NCI-H146 treated with DMSO at 0.1 percent for 48 hours (cell line): ENCODE results near the gene SPATC1L.

Source experiments
- DNase-seq: peaks from one replicate; lab custom pipeline; 2025; ENCODE audit not compliant: unreplicated experiment; lab: John Stamatoyannopoulos, UW

SPATC1L gene

DNA sequence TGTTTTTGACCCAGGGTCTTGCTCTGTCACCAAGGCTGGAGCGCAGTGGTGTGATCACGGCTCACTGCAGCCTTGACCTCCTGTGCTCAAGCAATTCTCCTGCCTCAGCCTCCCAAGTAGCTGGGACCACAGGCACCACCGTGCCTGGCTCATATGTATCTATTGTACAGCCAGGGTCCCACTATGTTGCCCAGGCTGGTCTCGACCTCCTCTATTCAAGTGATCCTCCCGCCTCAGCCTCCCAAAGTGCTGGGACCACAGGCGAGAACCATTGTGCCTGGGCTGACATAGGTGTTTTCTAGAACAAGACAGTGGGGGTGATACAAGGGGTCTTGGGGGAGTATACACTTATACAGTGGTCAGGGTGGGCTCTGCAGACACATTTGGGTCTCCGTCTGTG is 46.4 kb downstream of the SPATC1L start:
- DNase-seq, result no peak

- no peak for DNase-seq
Observed at GRCh38 chr21:46136739-46137349, 47.4 kb downstream of the SPATC1L start.

- no peak for DNase-seq
Observed at GRCh38 chr21:46135782-46136395, 48.4 kb downstream of the SPATC1L start.

GRCh38 chr21:46131838-46132651 is 52.2 kb downstream of the SPATC1L start:
- DNase-seq, result no peak

GRCh38 chr21:46131588-46131837 is 52.7 kb downstream of the SPATC1L start:
- no peak for DNase-seq

DNA sequence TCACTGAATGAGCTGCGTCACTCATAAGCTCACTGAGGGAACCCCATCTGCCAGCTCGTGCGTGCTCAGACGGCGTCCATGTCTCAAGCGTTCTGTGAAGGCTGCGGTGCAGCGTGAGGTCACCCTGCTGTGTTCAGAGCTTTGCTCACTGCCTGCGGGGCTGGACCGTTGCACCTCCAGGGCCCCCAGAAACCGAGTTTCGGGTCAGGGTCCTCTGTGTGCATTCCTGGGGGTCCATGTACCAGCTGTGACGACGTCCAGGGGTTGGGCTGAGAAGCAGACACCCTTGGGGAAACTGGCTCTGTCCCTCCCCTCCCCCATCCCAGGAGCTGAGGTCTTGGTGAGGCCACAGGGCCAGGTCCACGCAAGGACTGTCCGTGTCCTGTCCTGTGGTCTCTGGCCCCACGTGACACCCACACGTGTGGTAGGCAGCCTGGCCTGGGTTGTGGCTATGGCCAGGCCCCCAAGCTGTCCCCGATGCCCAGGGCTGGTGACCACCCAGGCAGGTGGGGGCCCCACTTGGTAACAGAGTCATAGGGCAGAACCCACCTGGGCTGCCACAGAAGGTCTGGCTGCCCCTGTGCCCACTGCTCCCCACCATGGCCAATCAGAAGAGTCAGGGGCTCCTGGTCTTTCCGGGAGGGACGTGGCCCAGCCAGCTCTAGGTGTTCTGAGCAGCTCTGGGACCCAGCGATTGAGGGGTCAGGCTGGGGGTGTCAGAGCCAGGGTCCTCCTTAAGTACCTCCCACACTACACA is 53.2 kb downstream of the SPATC1L start:
- no peak for DNase-seq

- no peak for DNase-seq
Observed at GRCh38 chr21:46129846-46130651, 54.2 kb downstream of the SPATC1L start.

DNA sequence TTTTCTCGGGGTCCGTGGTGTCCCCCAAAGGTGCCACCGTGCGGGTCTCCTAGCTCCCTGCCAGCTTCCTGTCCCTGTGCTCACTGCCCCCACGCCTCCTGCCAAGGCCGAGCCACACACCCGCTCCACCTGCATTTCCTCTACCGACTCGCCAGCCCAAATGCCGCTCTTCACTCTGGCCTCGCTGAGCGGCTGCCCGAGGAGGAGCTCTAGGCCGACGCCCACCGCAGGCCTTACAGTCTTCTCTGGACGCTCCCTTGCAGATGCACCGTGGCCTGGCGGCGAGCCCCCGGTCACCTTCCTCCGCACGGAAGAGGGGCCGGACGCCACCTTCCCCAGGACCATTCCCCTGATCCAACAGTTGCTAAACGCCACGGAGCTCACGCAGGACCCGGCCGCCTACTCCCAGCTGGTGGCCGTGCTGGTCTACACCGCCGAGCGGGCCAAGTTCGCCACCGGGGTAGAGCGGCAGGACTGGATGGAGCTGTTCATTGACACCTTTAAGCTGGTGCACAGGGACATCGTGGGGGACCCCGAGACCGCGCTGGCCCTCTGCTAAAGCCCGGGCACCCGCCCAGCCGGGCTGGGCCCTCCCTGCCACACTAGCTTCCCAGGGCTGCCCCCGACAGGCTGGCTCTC is 55.2 kb downstream of the SPATC1L start:
- no peak for DNase-seq

GRCh38 chr21:46128106-46128932 is 55.9 kb downstream of the SPATC1L start:
- no peak for DNase-seq

DNA sequence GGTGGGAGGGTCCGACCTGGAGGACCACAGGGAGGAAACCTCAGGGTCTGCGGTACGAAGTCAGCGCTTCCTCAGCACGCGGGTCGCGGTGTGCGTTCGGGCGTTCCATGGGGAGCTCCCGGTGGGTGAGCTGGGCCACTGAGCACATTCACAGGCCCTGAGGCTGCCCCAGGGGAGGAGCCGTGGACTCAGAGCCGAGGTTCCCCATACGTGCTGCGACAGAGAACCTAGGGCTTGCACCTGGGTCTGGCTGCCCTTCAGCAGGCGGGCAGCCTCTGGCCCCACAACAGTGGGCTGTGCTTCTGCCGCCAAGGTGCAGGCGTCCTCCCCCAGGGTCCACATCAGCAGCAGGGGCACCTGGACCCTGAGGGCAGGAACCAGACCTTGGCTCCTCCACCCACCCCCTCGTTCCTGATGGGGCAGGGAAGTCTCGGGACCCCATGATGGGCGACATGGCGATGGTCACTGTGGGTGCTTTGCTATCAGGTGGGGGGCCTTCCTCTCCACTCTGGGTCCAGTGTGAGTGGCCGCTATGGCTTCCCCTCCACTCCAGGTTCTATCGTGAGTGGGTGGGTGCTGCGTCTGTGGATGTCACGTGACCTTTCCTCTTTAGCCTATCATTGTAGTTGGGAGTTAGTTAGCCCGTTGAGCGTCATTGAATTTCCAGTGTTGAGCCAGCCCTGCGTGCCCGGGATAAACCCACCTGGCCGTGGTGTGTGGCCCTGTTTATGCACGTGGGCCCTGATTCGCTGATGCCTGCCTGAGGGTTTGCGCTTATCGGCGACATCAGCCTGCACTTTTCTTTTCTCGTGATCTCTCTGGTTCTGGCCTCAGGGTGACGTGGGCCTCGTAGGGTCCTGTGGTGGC is 56.8 kb downstream of the SPATC1L start:
- DNase-seq, result no peak

DNA sequence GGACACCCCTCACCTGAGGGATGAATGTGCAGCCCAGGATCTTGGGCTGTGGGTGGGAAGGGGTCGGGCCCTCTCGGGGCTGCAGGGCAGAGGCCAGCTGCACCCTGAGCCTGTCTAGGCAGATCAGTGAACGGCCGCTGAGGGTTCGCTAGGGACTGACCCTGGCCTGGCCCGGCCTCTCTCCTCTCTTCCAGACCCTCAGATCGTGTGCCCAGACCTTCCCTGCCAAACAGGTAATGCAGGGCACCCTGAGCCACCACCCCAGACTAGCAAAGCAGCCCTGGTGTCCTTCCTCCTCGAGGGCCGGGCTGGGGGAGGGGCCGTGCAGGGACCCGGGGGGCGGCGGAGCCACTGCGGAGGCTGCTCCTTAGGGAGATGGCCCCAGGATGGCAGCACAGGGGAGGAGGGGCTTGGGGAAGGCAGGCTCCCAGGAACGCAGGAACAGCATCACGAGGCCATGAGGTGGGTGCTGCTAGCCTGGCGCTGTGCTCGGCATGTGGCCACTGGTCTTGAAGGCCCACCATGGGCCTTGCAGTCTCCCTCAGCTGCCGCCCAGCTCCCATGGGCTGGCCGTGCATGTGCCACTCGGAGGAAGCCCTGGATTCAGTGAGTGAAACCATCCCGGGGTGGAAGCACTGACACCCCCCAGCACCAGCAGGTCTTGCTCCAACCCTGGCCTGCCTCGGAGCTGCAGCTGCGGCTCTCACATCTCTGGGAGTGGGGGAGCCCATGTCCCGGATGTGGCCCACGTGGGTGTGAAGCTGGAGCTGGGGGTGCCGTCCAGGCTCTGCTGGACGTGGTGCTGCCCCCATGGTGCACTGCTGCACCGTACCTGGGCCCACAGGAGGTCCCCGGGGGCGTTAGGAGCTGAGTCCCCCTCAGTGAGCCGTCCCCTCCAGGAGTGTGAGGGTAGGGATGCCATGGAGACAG is 57.7 kb downstream of the SPATC1L start:
- no peak for DNase-seq

GRCh38 chr21:46125846-46126301 is 58.4 kb downstream of the SPATC1L start:
- DNase-seq, result no peak

DNA sequence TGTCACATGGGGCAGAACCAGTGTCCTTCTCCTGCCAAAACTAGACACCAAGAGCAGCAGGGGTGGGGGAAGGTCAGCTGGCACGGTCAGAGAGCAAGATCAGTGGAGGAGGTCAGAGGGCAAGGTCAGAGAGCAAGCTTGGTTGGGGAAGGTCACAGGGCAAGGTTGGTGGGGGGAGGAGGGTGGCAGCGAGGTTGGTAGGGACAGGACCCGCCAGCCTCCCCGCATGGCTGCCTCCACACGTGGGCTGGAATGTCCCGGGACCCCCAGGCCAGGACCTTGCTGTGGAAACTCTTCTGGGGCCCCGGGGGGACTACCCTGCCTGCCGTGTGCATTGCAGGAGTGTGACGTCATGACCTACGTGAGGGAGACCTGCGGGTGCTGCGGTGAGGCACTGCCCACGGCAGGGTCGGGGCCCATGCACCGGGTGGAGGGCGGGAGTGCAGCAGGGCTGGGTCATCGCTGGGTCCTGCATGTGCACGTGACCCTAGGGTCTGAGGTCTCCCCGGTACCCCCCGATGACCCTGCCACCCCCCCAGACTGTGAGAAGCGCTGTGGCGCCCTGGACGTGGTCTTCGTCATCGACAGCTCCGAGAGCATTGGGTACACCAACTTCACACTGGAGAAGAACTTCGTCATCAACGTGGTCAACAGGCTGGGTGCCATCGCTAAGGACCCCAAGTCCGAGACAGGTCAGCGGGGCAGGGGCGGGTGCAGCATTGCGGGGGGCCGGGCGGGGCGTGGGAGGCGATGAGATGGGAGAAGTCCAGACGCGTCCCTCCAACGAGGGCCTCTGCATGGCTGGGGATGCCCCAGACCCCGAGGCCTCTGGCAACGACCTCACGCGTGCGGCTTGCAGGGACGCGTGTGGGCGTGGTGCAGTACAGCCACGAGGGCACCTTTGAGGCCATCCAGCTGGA is 59.1 kb downstream of the SPATC1L start:
- no peak for DNase-seq

DNA sequence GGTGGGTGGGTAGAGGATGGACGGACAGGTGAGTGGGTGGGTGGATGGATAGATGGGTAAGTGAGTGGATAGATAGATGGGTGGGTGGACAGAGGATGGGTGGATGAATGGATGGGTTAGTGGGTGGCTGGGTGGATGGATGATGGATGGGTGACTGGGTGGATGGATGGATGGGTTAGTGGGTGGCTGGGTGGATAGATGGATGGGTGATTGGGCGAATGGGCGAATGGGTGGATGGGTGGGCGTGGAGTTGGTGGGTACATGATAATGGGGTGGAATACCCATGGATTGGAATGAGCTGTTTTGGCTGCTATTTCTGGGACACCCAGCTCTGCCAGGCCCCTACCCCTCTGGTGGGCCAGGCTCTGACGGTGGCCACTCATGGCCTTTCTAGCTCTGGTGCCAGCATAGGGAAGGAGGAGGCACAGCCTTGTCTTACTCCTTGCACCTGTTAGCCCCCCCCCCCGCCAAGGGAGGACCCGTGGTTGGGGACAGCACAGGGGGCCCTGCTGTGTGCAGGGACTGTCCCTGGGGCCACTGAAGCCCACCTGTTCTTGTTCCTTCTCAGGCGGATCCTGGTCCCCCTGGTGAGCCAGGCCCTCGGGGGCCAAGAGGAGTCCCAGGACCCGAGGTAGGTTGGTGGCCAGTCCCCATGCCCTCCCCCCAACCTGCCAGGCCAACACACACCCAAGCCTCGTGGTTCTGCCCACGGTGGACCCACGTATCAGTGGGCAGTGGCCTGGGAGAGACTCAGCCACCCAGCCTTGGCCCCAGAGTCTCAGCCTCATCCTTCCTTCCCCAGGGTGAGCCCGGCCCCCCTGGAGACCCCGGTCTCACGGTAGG is 60.0 kb downstream of the SPATC1L start:
- DNase-seq, result no peak
